HAP-1 (cell line): ENCODE measurements around the gene P2RY6.

Experiments used
- DNase-seq, 2 experiments: peaks; one replicate each; pipeline ENCODE4 v3.0.0-alpha.2; 2016 to 2020; ENCODE audit warnings: low spot score in 2 of 2
- H3K27me3 ChIP-seq: fragments of 250-450 bp; sonication (Bioruptor Pico); 2 replicates; pipeline ENCODE4 v1.5.1; 2020; ENCODE audit warnings: low read depth, mild to moderate bottlenecking, moderate library complexity
- H3K36me3 ChIP-seq: fragments of 250-450 bp; sonication (Bioruptor Pico); replicated peaks from 2 replicates; pipeline ENCODE4 v1.5.1; 2020; ENCODE audit warnings: mild to moderate bottlenecking
- H3K4me1 ChIP-seq: fragments of 250-450 bp; sonication (Bioruptor Pico); 2 replicates; pipeline ENCODE4 v1.5.1; 2020; ENCODE audit warnings: mild to moderate bottlenecking
- H3K4me3 ChIP-seq: fragments of 250-450 bp; sonication (Bioruptor Pico); 2 replicates; pipeline ENCODE4 v1.5.1; 2020; ENCODE audit warnings: mild to moderate bottlenecking, moderate library complexity
- H3K9me3 ChIP-seq: fragments of 250-450 bp; sonication (Bioruptor Pico); 2 replicates; pipeline ENCODE4 v1.5.1; 2020; ENCODE audit warnings: mild to moderate bottlenecking, moderate library complexity
- in situ Hi-C: fragments of 300-500 bp; cut with MboI; formaldehyde crosslinking; loops from 3 replicates; pipeline ENCODE4 v1.14.3; 2020; ENCODE audit warnings: low sequenced_read_pairs, inconsistent platforms, mixed read lengths

Gene P2RY6

DNA sequence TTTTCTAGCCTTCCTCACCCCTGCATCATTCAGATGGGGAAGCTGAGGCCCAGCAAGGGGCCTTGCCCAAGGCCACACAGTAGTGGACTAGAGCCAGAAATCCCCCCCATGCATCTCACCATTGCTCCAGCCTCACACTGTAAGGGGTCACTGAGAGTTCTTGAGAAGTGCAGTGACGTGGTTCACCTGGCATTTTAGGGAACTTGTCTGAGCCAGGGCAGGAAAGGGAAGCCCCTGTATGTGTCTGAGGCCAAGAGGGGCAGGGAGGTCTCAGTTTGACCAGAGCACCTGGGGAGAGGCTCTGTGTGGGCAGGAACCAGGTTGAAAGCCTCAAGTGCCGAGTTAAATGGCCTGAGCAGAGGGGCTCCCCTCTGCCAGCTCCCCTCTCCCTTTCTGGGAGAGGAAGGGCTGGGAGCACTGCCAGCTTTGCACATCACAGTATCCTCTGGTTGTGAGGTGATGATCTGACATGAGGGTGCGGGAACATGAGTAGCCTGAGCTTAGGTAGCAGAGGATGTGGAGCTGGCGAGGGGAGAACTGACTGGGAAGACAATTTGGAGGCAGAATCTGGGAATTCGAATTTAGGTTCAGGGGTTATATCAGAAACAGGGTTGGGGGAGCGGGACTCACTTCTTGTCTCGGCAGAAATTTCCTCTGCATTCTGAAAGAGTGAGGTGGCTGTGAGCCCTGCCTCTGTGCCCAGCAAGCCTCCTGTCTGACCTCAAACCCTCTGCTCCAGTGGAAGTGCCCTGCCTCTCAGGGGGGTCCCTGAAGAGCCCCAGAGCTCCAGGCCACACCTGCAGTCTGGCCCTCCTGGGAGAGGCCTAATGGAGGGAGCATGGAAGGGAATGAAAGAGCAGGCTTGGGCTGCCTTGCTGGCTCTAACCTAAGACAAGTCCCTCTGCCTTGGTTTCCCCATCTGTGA, 50.5 kb downstream of the P2RY6 start:
- no peaks in the 10 kb centered on the region for H3K27me3 ChIP-seq
- in situ Hi-C loops = no loop called here
- peaks cover 8% of the 10 kb centered on the region for H3K4me1 ChIP-seq
- DNase-seq = no peak
- no peaks in the 10 kb centered on the region for H3K9me3 ChIP-seq
- H3K4me3 ChIP-seq = no peak overlapping the region
- H3K36me3 ChIP-seq = no peaks in the 10 kb centered on the region; the same call in 1 of the 2 replicates

DNA sequence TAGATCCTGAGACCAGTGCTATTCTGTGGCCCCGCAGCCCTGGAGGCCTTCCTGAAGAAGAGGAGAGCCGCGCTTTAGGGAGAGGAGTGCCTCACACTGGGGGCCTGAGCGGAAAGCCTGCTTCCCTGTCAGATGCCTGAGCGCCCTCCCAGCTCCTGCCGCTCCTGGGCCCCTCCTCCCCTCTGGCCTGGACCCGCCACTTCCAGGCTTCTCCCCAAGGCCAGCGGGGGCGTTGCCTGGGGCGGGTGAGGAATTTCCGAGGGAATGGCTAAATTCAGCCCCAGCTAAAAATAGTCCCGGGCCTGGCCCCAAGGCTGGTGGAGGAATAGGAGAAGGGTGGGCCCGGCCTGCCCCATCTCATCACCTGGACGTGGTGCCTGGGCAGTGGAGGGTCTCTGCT, 51.3 kb downstream of the P2RY6 start:
- Histone ChIP-seq H3K9me3 (no peaks in the 10 kb centered on the region), H3K36me3 (no peaks in the 10 kb centered on the region; the same call in 1 of the 2 replicates), H3K4me1 (peaks cover 8% of the 10 kb centered on the region)

DNA sequence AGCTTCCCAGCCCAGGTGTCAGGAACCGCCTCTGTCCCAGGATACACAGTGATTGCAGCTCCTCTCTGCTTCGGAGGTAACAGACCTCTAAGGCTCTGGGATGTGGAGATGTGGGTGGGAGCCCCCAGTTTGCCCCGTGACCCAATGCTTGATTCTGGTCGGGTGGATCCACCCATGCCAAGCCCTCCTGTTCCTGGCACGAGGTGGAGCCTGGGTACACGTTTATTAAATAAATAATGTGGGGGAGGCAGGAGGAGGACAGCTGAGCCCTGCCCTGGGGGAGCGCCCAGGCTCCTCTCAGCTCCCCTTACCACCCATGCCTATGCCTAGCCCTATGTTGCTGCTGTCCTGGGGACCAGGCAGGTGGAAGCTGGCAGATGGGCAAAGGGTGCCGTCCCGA, 52.0 kb downstream of the P2RY6 start:
- no peaks in the 10 kb centered on the region; the same call in 1 of the 2 replicates for H3K36me3 ChIP-seq
- DNase-seq = no peak
- H3K4me1 ChIP-seq = peaks cover 8% of the 10 kb centered on the region
- no peaks in the 10 kb centered on the region for H3K9me3 ChIP-seq
- H3K4me3 ChIP-seq = no peak overlapping the region
- in situ Hi-C loops = no loop called here
- H3K27me3 ChIP-seq = no peaks in the 10 kb centered on the region

More for the DNA sequence above, 51.3 kb downstream of the P2RY6 start:
- Histone ChIP-seq H3K27me3 (no peaks in the 10 kb centered on the region), H3K4me3 (no peak overlapping the region)
- DNase-seq = peak in 1 of 2 experiments; percentile 72
- in situ Hi-C loops = no loop called here

DNA sequence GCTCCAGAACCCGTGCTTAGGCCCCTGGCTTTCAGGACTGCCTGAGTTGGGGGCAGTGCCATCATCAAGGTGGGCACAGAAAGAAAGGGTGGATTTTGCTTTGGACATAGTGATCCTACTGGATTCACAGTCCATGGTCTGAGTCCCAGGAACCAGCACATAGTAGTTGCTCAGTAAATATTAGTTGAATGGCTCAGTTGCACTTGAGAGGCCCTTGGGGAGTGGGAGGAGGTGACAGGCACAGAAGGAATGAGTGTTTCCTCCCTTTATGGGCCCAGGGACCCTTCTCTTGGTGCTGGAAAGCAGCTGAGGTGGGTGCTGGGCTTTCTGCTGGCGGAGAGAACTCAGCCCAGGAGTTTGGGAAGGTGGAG, 52.5 kb downstream of the P2RY6 start:
- Histone ChIP-seq H3K4me3 (no peak overlapping the region), H3K27me3 (no peaks in the 10 kb centered on the region), H3K36me3 (no peaks in the 10 kb centered on the region; the same call in 1 of the 2 replicates), H3K4me1 (peaks cover 8% of the 10 kb centered on the region), H3K9me3 (no peaks in the 10 kb centered on the region)
- DNase-seq = no peak
- in situ Hi-C loops = no loop called here

DNA sequence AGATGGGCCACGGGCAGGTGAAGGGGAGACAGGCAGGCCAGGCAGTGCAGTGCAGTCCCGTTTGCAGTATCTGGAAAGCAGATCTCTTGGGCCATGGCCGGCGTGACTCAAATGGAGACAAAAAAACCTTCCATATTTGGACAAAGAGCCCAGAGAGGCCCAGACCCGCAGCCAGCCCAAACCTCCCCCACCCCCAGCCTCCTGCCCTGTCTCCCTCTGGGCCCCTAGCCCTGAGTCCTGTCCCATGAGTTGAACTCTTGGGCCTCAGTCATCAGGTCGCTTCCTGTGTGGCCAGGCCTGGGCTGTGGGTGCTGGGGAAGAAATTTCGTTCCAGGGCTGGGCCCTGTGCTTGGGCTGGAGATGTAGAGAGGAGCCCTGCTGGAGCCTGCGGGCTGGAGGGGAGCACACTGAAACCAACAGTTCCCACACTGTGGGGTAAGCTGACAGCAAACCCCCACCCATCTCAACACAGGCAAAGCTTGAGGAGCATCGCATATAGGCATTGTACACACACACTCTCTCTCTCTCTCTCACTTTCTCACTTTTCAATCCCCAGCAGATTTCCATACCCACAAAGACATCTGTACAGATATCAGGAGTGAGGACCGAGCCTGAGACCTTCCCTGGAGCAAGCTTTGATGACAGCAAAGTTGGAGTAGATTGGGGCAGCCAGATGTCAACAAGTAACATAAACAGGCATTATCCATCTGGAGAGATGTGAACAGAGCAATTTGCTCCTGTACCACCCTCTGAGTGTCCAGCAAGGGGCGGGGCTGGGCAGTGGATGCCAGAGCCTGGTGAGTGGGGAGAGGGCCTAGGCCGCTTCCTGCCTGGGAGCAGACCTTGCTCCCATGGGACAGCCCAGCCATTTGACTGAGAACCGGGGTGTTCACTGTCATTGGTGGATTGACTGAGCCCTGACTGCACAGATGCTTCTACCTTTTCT, 53.2 kb downstream of the P2RY6 start:
- H3K4me1 ChIP-seq = peaks cover 8% of the 10 kb centered on the region
- H3K27me3 ChIP-seq = no peaks in the 10 kb centered on the region
- no peaks in the 10 kb centered on the region for H3K9me3 ChIP-seq
- no peak overlapping the region for H3K4me3 ChIP-seq
- no peaks in the 10 kb centered on the region; the same call in 1 of the 2 replicates for H3K36me3 ChIP-seq
- in situ Hi-C loops = no loop called here
- no peak for DNase-seq

DNA sequence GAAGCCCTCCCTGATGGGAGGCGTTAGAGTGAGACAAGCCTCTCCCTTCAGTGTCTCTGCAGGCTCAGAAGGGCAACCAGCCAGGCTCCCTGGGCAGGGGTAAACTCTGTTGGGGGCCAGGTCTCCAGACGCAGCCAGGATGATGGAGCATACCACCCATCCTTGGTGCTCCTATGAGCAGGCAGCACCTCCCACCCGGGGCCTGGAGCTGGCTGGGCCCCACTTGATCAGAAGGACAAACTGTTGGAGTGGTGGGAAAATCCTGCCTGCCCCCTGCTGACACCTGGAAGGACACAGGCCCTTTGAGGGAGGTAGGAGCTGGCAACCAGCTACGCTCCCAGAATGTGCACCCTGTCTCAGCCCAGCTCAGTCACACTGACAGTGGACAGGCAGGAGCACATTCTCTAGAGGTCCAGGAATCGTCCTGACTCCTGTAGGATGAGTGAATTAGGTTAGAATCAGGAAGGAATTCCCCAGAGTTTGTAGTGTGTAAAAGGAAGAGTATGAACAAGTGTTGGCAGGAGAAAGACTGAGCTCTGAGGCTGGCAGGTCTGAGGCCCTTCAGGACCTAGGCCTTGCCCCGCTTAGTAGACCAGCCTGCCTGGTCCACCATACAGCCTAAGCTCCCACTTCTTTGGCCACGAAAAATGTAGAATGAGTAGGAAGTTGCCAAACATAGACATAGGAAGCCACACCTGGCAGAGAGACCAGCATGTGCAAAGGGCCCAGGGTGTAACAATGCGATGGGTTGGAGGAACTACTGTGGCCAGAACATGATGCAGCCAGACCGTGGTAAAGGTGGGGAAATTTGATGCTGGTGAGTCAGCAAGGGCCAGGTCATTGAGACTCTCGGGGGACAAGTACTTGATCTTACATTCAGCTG, 55.0 kb downstream of the P2RY6 start:
- Histone ChIP-seq H3K36me3 (no peaks in the 10 kb centered on the region; the same call in 1 of the 2 replicates), H3K27me3 (no peaks in the 10 kb centered on the region), H3K9me3 (no peaks in the 10 kb centered on the region), H3K4me1 (peaks cover 19% of the 10 kb centered on the region), H3K4me3 (no peak overlapping the region)
- DNase-seq = no peak
- in situ Hi-C loops = no loop called here

DNA sequence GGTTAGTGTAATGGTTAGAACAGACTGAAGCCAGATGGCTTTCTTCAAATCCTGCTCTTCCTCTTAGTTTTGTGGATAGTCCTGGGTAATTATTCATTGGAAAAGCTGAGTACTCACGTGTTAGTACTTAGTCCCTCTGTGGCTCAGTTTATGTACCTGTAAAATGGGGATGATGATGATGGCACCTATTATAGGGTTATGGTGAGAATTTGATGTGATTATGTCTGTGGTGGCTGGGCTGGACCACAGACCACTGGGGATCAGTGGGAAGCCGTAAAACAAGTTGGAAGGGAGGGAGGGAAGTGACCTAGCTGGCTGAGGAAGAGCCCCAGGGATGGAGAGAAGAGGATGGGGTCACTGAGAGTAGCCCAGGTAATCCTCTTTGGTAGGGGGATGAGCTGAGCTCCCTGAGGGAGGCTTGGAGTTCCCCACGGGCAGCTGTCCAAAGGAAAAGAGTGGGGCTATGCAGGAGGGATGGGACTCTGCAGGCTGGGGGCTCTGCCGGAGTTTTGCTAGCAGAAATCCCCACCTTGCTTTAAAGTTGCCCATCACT, 55.8 kb downstream of the P2RY6 start:
- H3K4me1 ChIP-seq = peaks cover 19% of the 10 kb centered on the region
- no peak for DNase-seq
- in situ Hi-C loops = no loop called here
- H3K4me3 ChIP-seq = no peak overlapping the region
- H3K9me3 ChIP-seq = no peaks in the 10 kb centered on the region
- H3K27me3 ChIP-seq = no peaks in the 10 kb centered on the region
- H3K36me3 ChIP-seq = no peaks in the 10 kb centered on the region; the same call in 1 of the 2 replicates

DNA sequence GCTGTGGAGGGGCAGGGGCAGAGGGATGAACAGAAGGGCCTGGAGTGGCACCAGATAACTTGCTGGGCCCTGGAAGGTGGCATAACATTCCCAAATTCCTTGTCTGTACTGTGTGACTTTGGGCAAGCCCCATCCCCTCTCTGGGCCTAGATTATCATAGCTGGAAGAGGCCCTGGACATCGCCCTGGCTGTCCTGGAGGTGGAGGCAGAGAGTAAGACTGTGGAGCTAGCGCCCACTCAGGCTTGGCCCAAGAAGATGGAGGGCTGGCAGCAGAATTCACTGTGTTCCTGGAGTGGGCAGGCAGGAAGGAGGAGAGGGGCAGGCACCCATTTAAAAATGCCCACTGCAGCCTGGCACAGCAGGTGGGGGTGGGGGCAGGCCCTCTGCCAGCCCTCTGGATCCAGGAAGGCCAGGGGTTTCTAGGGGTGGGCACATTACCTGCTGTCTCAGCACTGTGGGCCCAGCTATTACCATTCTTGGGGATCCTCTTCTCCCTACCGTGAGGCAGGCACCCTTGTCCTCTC, 58.5 kb downstream of the P2RY6 start:
- H3K36me3 ChIP-seq = no peaks in the 10 kb centered on the region; the same call in 1 of the 2 replicates
- no peaks in the 10 kb centered on the region for H3K9me3 ChIP-seq
- H3K4me1 ChIP-seq = peaks cover 18% of the 10 kb centered on the region
- peak in 1 of 2 experiments; percentile 47 for DNase-seq
- H3K4me3 ChIP-seq = no peak overlapping the region
- in situ Hi-C loops = no loop called here
- no peaks in the 10 kb centered on the region for H3K27me3 ChIP-seq

DNA sequence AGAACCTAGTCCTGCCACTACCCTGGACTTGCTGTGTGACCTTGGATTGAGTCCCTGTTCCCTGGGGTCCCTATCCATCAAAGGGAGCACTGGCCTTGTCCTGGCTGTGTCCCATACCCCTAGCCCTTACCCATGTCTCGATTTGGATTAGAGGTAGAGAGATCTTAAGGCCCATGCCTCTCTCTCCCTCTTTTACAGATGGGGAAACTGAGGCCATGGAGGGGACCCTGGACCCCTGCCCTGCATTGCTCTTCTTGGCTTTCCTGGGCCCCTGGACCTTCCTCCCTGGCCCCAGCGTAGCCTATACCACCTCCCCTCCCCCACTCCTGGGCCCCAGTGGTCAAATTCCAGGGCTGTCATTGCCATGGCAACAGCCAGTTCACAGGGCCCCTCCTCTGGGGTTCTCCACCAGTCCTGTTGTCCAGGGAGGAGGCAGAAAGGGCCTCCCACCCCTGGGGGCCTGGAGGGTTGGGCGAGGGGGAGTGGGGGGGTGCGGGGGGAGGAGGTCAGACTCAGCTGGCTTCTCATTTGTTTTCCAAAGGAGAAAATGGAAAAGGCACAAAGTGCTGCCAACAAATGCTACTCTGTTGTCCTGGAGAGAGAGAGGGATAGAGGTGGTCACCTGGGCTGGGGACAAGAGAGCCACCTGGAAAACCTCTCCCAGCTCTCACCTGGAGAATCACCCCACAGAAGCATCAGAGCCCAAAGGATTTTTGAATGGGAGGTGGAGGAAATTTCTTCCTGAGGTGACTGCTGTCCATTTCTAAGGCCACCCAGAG, 59.2 kb downstream of the P2RY6 start:
- H3K36me3 ChIP-seq = no peaks in the 10 kb centered on the region
- in situ Hi-C loops = no loop called here
- peaks cover 18% of the 10 kb centered on the region for H3K4me1 ChIP-seq
- DNase-seq = peak; percentile 25 to 80
- no peaks in the 10 kb centered on the region for H3K9me3 ChIP-seq
- no peak overlapping the region for H3K4me3 ChIP-seq
- H3K27me3 ChIP-seq = no peaks in the 10 kb centered on the region

DNA sequence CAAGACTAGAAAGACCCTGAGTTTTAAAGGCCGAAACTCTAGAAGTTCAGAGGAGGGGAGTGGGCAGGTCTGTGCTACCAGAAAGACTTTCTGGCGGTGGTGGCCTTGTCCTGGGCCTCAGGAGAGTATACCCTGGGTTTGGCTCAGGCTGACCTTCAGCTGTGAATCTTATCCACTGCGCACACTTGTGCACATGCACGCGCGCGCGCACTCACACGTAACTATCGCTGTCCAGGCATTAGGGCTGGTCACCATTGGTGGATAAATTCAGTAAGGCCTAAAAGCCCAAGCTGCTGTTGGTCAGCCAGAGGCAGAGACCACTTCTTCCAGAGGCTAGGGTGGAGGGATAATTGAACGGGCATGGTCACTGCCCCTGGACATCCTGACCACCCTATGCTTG, 61.0 kb downstream of the P2RY6 start:
- Histone ChIP-seq H3K4me1 (peaks cover 18% of the 10 kb centered on the region), H3K9me3 (no peaks in the 10 kb centered on the region), H3K36me3 (no peaks in the 10 kb centered on the region), H3K4me3 (no peak overlapping the region), H3K27me3 (no peaks in the 10 kb centered on the region)
- DNase-seq = no peak
- in situ Hi-C loops = no loop called here

DNA sequence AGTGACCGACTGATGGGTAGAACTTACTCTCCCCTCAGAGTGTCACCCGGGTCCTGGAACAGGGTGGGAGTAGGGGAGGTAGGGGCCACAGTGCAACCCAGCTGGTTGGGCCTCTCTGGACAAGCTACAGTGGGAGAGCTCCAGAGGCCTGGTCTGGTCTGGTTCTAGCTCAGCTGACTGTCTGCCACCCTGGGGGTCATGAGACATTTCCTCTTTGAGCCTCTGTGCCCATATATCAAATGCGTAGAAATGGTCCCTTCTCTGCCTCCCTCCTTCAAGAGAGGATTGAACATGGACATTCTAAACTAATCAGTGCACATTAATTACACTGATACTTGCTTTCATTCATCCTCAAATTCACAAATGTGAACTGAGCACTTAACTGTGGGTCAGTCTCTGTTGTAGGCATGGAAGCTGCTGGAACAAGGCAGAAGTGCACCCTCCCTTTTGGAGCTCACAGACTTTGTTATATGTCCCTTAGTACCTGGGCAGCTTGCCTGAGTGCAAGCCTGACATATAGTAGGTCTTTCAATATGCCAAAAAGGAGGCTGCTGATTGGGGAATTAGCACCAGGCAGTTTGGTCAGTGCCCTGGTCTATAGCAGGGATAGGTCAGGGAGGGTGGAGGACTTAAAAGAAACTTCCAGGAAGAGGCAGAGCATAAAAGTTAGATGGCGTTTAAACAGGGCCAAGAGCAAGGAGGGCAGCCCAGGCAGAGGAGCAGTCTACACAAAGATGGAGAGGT, 61.7 kb downstream of the P2RY6 start:
- DNase-seq = no peak
- Histone ChIP-seq H3K4me1 (peaks cover 18% of the 10 kb centered on the region), H3K9me3 (no peaks in the 10 kb centered on the region), H3K27me3 (no peaks in the 10 kb centered on the region), H3K4me3 (no peak overlapping the region), H3K36me3 (no peaks in the 10 kb centered on the region)
- in situ Hi-C loops = no loop called here
